ENCODE measurements around the gene C3orf85.

Gene C3orf85

GRCh38 chr3:109152320-109152719 lies 15.8 kb downstream of the C3orf85 start:
- DNase-seq (ENCODE audit: low read depth in 2 of 2): no peak

GRCh38 chr3:109154979-109155378 lies 18.5 kb downstream of the C3orf85 start:
- DNase-seq (ENCODE audit: low read depth in 2 of 2): no peak

DNA sequence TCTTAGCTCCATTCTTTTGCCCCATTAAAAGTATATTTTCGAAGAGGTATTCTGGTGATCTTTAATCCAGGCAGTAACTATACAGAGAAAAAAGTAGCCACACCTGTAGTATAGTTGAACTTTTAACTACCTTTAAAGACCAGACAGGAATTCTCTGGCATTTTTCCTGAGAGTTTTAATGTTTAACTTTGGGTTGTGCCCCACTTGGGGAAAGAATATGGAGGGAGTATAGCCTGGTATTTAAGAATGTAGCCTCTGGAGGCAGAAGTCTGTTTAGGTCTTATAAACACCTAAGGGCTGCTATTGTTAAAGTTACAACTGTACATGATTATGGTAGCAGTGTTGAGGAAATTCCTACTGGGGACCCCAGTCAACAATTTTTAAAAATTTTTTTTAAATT lies 19.3 kb downstream of the C3orf85 start:
- DNase-seq (ENCODE audit: low read depth in 2 of 2): no peak

- no peak for DNase-seq (ENCODE audit: low read depth in 2 of 2)
Observed at GRCh38 chr3:109161487-109162123, 25.1 kb downstream of the C3orf85 start.

GRCh38 chr3:109165905-109166304 lies 29.4 kb downstream of the C3orf85 start:
- DNase-seq (ENCODE audit: low read depth in 2 of 2): no peak

- no peak for DNase-seq (ENCODE audit: low read depth in 2 of 2)
Observed at GRCh38 chr3:109171479-109171878, 35.0 kb downstream of the C3orf85 start.

DNA sequence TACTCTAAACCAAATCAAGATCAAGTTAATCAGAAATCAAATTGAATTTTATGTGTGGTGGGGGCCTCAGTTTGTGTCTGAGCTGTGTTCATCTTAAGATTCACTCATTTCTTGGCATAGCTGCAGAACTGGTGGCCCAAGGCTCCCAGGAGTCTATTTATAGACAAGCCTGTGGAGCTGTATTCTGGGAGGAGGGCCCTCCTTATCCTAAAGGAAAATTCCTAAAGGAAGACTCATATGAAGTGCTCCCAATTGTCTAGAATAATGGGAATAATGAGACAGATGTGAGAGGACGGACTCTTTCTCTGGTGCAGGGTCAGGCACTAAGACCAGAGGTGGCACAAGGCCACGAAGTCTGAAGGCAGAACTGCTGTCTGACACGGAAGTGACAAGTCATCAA lies 38.9 kb downstream of the C3orf85 start:
- no peak for DNase-seq (ENCODE audit: low read depth in 2 of 2)

- no peak for DNase-seq (ENCODE audit: low read depth in 2 of 2)
Observed at GRCh38 chr3:109176726-109177125, 40.2 kb downstream of the C3orf85 start.

- DNase-seq (ENCODE audit: low read depth in 2 of 2): no peak
Observed at GRCh38 chr3:109177908-109178307, 41.4 kb downstream of the C3orf85 start.

DNA sequence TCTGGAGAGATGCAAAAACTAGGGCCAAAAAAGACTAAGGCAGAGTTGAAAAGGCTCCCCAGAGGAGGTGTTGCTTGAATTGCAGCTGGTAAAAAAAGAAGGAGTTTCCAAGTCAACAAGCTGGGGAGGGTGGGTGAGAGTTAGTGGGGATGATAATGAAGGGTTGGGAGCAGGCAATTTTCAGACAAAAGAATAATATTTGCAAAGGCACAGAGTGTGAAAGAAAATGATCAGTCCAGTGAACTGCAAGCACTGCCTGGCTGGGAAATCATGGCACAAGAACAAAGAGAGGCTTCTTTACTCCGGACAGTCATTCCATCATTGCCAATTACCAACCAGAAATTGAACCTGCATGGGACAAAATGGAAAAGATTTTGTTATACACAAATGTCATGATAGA lies 42.2 kb downstream of the C3orf85 start:
- DNase-seq (ENCODE audit: low read depth in 2 of 2): no peak

DNA sequence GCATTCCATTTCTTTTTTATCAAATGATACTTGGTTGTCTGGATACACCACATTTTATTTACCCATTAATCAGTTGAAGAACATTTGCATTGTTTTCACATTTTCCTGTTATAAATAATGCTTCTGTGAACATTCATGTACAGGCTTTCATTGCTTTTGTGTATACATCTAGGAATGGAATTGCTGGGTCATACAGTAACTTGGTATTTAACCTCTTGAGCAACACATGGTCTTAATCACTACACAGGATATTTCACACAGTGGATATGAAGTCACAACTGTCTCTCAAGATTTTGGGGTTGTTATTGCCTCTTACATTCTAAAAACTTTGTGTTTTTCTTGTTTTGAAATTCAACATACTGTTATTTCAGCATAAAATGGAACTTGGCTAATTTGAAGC lies 48.2 kb downstream of the C3orf85 start:
- no peak for DNase-seq (ENCODE audit: low read depth in 2 of 2)

- no peak for DNase-seq (ENCODE audit: low read depth in 2 of 2)
Observed at GRCh38 chr3:109187390-109187789, 50.9 kb downstream of the C3orf85 start.

- no peak for DNase-seq (ENCODE audit: low read depth in 2 of 2)
Observed at GRCh38 chr3:109188741-109189140, 52.2 kb downstream of the C3orf85 start.

DNA sequence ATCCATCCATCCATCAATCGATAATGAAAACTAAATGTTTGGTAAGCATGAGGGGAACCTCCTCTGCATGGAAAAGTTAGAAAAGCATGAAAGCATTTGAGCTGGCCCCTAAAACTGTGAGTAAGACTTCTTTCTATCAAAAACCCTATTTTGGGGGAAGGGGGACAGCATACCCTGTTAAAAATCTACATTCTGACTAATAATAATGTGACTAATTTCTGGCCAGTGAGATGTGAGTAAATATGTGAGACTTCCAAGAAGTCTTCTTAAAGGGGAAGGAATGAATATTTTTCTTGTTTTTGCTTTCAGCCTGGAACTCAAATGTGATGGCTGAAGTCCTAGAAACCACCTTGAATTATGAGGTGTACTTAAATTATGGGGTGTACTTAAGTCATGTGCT lies 54.9 kb downstream of the C3orf85 start:
- DNase-seq (ENCODE audit: low read depth in 2 of 2): no peak

- no peak for DNase-seq (ENCODE audit: low read depth in 2 of 2)
Observed at GRCh38 chr3:109195815-109196214, 59.3 kb downstream of the C3orf85 start.
